Activated CD8-positive, alpha-beta memory T cell treated with anti-CD3 and anti-CD28 coated beads, Interleukin-2, amount 50 U/mL, for 4 hours (primary cell): Measurements from ENCODE around the gene DGKQ.
"Not testable (repeated sequence)": the region's sequence is repeated elsewhere in the genome, so short reads cannot be mapped to it uniquely, and the experiment has no call there.

ENCODE experiments used
- DNase-seq: peaks from one replicate; pipeline ENCODE4 v3.0.0-alpha.2; 2020

DGKQ gene

DNA sequence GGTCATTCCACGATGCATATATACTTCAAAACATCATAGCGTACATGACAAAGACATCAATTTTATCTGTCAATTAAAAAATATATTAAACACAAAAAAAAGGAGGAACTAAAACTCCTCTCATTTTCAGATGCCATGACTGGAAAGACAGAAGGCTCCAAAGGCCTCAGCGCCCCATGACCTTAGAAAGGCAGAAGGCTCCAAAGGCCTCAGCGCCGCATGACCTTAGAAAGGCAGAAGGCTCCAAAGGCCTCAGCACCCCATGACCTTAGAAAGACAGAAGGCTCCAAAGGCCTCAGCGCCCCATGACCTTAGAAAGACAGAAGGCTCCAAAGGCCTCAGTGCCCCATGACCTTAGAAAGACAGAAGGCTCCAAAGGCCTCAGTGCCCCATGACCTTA, 54.8 kb downstream of the DGKQ start:
- DNase-seq: not testable (repeated sequence)

GRCh38 chr4:917992-918391, 55.4 kb downstream of the DGKQ start:
- no peak for DNase-seq

GRCh38 chr4:917466-917865, 55.9 kb downstream of the DGKQ start:
- no peak for DNase-seq

- DNase-seq: no peak
Observed at GRCh38 chr4:915595-915994, 57.8 kb downstream of the DGKQ start.

DNA sequence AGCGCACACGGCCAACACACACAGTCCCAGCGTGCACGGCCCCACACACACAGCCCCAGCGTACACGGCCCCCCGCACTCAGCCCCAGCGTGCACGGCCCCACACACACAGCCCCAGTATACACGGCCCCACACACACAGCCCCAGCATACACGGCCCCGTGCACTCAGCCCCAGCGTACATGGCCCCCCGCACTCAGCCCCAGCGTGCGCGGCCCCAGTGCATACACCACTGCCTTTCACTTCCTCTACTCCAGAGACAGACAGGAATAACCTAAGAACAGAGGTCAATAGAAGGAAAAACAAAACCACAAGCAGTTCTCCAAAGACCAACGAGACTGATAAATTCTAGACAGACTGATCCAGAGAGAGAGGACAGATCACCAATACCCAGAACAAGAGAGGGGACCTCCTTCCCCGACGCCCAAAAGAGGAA, 58.3 kb downstream of the DGKQ start:
- no peak for DNase-seq

- no peak for DNase-seq
Observed at GRCh38 chr4:914531-914930, 58.8 kb downstream of the DGKQ start.

- DNase-seq: no peak
Observed at GRCh38 chr4:913280-913618, 60.1 kb downstream of the DGKQ start.

- DNase-seq: peak; percentile 4
Observed at GRCh38 chr4:912548-913279, 60.7 kb downstream of the DGKQ start.

GRCh38 chr4:911871-912490, 61.4 kb downstream of the DGKQ start:
- peak; percentile 7 for DNase-seq

- DNase-seq: no peak
Observed at GRCh38 chr4:911221-911751, 62.1 kb downstream of the DGKQ start.

DNA sequence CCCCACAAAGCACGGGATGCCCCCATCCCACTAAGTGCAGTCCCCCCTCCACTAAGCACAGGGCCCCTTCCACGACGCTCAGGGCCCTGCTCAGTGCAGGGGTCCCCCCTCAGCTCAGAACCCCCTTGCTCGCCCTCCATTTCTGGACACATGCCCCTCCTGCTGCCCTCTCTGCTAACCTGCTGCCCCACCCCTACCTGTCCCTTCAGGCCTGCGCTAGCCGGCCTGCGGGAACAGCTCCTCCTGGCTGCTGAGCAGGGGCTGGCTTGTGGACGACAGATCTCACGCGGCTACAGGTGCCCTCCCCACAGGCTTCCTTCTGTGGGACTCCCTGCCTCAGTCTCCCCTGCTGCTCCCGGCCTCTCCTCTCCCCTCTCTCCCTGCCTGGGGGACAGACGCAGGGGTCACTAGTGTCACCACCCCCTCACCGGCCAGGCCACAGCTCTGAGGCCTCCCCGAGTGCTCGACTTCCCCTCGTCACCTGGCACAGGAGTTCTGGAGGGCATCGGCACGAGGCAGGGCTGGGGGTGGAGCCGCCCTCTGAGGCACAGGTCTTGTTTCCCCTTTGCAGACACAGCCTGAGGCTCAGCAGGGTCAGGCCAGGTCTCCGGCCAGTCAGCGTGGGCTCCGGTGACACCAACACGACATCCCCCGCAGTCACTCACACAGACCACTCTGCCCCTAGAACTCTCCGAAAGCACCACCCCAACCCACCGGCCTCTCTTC, 62.8 kb downstream of the DGKQ start:
- DNase-seq: no peak

DNA sequence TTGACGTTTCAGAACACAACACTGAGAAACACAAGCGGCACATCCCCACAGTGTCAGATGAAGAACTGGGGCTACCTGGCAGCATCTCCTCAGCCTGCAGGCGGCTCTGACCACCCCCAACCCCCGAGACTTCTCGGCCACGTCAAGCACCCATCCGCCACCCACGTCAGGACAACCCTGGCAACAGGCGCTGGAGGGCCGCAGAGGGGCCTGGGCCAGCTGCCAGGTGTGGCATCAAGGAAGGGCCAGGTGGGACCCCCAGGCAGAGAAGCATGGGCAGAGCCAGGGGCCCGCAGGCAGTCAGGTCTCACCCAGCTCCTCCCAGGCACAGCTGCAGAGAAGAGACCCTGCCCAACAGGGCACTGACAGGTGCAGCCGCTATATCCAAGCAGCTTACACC, 63.5 kb downstream of the DGKQ start:
- no peak for DNase-seq

GRCh38 chr4:909131-909571, 64.2 kb downstream of the DGKQ start:
- no peak for DNase-seq
